ENCODE results near the gene GTPBP4.
"Not testable (repeated sequence)": the region's sequence is repeated elsewhere in the genome, so short reads cannot be mapped to it uniquely, and the experiment has no call there.

Gene GTPBP4

DNA sequence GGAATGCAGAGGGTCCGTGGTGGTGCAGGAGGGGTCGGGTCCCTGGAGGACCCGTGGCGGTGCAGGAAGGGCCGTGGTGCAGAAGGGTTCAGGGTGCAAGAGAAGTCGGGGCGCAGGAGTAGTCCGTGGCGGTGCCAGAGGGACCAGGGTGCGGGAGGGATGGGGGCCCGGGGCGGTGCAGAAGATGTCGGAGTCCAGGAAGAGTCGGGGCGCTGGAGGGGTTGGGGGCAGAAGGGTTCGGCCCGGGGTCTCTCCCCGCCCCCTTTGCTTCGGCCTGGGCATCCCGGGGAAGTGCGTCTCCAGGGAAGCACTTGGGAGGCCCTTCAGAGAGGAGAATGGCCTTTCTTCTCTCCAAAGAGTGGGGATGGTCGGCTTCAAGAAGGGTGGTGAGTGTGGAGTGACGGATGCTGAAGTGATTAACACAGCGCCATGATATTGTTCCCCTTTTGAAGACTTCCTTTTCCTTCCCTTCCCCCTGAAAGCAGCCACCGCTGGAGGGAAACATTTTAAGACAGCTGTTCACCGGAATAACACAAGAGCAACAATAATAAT, 68.9 kb downstream of the GTPBP4 start:
- DNase-seq (ENCODE audit: low spot score): no peak

DNA sequence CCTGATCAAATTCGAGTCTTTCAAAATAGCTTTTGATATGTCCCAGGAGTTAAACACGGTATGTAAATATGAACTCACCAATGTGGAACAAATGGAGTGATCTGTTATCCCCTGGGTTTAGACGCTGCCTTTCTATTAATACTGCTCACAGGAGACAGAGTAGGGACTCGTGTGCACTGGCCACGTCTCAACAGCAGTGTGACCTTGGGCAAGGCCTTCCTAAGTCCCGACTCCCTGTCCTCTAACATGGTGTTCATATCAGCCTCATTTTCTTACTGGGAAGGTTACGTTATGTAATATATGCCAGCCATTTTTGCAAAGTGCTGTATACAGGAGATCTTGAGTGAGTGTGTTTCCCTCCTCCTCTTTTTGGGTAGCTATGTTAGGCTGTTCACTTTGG, 69.8 kb downstream of the GTPBP4 start:
- DNase-seq (ENCODE audit: low spot score): no peak

DNA sequence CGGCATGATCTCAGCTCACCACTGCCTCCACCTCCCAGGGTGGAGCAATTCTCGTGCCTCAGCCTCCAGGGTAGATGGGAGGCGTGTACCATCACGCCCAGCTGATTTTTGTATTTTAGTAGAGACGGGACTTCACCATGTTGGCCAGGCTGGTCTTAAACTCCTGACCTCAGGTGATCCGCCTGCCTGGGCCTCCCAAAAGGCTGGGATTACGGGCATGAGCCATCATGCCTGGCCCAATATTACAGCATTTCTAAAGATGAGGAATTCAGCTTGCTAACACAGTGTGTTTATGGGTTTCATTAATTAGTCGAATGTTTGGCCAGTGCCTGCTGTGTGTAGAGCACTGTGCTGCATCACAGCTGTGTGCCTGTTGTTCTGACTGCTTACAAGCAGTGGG, 71.7 kb downstream of the GTPBP4 start:
- no peak for DNase-seq (ENCODE audit: low spot score)

DNA sequence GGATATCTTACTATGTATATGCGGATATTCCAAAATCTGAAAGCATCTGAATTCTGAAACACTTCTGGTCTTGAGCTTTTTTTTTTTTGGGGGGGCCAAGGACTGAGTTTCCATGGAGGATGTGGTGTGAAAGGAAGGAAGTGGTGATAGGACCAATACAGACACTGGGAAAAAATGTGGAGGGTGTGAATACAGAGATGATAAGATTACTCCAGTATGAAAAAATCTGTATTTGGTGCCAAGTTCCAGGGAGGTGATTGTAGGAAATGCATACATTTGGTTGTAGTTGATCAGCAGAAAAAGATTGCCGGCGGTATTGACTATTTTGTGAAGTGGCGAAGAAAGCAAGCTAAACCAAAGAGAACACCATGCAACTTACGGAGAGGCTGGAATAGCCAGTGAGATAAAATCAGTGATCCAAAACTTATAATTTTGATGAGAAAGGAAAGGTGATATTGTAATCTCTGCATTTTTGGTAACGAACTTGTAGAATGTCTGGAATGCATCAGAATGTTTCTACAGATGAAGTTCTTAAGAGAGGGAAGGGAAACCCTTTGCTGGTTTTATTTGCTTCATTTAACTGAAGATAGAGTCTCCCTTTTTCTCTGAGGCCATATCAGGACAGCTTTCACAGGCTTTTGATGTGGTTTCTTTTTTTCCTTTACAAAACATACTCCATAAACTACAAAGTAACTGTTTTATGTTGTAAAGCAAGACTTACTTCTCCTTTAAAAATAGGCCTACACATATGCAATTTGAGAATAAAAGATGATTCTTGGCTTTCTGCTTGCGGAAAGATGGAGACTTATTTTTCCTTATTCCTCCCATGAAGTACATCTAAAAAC, 73.9 kb downstream of the GTPBP4 start:
- no peak for DNase-seq (ENCODE audit: low spot score)

DNA sequence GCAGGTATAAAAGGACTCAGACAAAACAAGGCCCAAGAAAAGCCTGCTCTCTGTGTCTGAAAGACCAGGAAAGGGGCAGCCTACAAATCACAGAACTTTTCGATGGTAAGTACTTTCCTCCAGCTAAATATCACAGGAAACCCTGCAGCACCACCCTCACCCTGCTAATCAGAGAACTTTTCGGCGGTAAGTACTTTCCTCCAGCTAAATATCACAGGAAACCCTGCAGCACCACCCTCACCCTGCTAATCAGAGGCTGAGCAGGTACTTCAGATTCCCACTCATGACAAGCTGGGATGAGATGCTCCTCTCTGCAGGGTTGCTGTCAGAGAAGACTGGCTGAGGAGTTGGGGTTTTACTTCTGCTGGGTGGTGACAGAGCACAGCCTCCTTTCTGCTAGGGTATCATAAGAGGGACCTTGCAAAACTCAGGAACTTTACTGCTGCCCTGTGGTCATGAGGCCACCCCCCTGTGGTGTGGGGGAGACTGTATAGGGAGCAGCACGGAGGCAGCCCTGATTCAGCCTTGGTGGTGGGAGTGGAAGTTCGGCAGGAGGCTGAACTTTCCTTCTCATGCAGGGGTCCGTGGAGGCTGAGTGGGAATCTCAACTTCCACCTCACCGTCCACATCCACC, 75.1 kb downstream of the GTPBP4 start:
- DNase-seq (ENCODE audit: low spot score): no peak

DNA sequence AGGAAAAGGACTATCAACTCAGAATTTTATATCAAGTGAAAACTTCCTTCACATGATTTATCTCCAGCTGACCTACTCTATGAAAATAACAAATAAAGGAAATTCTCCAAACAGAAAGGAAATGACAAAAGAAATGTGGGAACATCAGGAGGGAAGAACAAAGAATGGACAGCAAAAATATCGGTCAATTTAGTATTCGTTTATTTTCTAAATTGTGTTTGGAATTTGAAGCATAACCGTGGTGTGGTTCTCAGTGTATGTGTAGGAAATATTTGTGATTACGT, 76.7 kb downstream of the GTPBP4 start:
- DNase-seq (ENCODE audit: low spot score): no peak

DNA sequence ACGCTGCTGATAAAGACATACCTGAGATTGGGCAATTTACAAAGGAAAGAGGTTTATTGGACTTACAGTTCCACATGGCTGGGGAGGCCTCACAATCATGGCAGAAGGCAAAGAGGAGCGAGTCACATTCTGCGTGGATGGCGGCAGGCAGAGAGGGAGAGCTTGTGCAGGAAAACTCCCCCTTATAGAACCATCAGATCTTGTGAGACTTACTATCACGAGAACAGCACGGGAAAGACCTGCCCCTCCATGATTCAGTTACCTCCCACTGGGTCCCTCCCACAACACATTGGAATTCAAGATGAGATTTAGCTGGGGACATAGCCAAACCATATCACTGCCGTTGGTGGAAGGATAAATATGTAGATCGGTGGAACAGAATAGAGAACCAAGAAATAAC, 78.5 kb downstream of the GTPBP4 start:
- DNase-seq (ENCODE audit: low spot score): not testable (repeated sequence)

DNA sequence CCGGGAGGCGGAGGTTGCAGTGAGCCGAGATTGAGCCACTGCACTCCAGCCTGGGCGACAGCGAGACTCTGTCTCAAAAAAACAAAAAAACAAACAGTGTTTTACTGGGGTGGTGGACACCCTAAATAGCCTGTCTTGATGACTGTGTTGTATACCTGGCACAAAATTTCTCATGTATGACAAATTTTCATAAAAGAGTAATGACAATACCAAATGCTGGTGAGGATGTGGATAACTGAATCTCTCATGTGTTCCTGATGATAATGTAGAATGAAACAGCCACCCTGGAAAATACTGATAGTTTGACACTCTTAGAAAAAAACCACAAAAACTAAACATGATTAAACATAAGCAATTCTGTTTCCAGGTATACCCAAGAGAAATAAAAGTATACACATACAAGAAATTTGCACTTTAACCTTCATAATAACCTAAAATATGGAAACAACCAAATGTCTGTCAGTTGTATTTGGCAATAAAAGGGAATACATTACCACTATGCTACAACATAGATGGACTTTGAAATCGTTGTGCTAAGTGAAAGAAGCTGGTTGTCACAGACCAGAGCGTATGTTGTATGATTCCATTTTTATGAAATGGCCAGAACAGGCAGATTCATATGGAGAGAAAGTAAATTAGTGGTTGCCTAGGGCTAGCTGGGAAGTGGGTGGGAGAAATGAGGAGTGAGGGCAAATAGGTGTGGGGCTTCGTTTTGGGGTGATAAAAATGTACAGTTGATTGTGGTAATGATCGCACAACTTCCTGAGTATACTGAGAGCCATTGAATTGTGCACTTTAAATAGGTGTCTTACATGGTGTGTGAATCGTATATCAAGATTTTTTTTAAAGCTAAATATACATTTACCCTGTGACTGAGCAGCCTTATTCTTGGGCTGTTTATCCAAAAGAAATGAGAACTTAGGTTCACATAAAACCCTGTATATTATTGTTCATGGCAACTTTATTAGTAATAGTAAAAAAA, 80.4 kb downstream of the GTPBP4 start:
- no peak for DNase-seq (ENCODE audit: low spot score)

Measured in COLO829 (cell line).